K562 (cell line): ENCODE results near the gene KMT2A. TPM values are rescaled to one million over a fixed set of nuclear protein-coding genes. Genes with fewer than 3 reads are reported as not detected.

Experiments
- ATAC-seq: fragments of 200-7000 bp; cut with Tn5 transposase; 3 replicates; pipeline ENCODE4 v1.9.1; 2020; ENCODE audit warnings: moderate library complexity
- BruUV-seq: library from RNA; stranded (reverse); fragments of 400-500 nt; replicated peaks from 2 replicates; lab custom pipeline; 2021; lab: Mats Ljungman, UMichigan
- CTCF ChIA-PET: fragments of 300-600 bp; formaldehyde crosslinking; extraction: SDS; loops from one replicate; lab custom pipeline; 2021; ENCODE audit warnings: low intra/inter-chr PET ratio; lab: Yijun Ruan, JAX
- POLR2A ChIA-PET: fragments of 300-600, 350-650 bp; sonication (Branson Sonifier 250); formaldehyde crosslinking; extraction: SDS; loops from one replicate; lab custom pipeline; 2021; ENCODE audit warnings: antibody characterized with exemption, inconsistent platforms; lab: Yijun Ruan, JAX
- DNase-seq, 4 experiments: peaks; one replicate each; pipeline versions ENCODE4 v3.0.0 to v3.0.0-alpha.2; 2011 to 2018; ENCODE audit warnings: low spot score in 3 of 4, mixed read lengths in 3 of 4; ENCODE audit errors: extremely low read depth in 1 of 4
- FAIRE-seq: peaks from 2 replicates; lab custom pipeline; 2011; peaks lifted over from hg19 to GRCh38; lab: Jason Lieb, UNC
- H2AFZ ChIP-seq: 2 replicates; pipeline ENCODE4 v1.6.0; 2011; ENCODE audit warnings: low read depth, low read length, control low read depth, inconsistent platforms
- H3K27ac ChIP-seq: fragments of 200-600 bp; 3 replicates; pipeline ENCODE4 v1.8.0; 2011; ENCODE audit warnings: low read depth, mild to moderate bottlenecking, control low read depth, inconsistent platforms, low read length, moderate library complexity, mixed read lengths; ENCODE audit errors: extremely low read depth
- H3K27me3 ChIP-seq, 2 experiments: fragments of 300-600 bp in 1 of 2; 2 replicates in 1 of 2; 3 replicates in 1 of 2; pipeline versions ENCODE4 v1.6.0 to v1.8.0; 2011; ENCODE audit warnings: inconsistent platforms in 2 of 2, low read length in 2 of 2, mild to moderate bottlenecking in 1 of 2, mixed read lengths in 1 of 2, moderate library complexity in 1 of 2; ENCODE audit not compliant: control insufficient read depth in 2 of 2, insufficient read depth in 2 of 2
- H3K36me3 ChIP-seq: fragments of 300-600 bp; 3 replicates; pipeline ENCODE4 v1.8.0; 2011; ENCODE audit warnings: mild to moderate bottlenecking, low read length, inconsistent platforms; ENCODE audit not compliant: control insufficient read depth, insufficient read depth
- H3K4me1 ChIP-seq, 2 experiments: fragments of 200-600 bp in 1 of 2; replicated peaks in 1 of 2; 2 replicates in 1 of 2; 3 replicates in 1 of 2; pipeline versions ENCODE4 v1.5.1 to v1.8.0; 2011; ENCODE audit warnings: inconsistent platforms in 2 of 2, low read length in 2 of 2, mild to moderate bottlenecking in 1 of 2, mixed read lengths in 1 of 2, moderate library complexity in 1 of 2; ENCODE audit not compliant: control insufficient read depth in 2 of 2, insufficient read depth in 2 of 2
- H3K4me2 ChIP-seq: 2 replicates; pipeline ENCODE4 v1.6.1; 2011; ENCODE audit warnings: low read length, control low read depth, inconsistent platforms, mixed read lengths; ENCODE audit not compliant: insufficient read depth
- H3K4me3 ChIP-seq: fragments of 200-600 bp; sonication (generic), shearing (Covaris generic); 2 replicates; pipeline ENCODE4 v1.5.1; 2016; ENCODE audit warnings: control low read depth, inconsistent platforms
- H3K79me2 ChIP-seq: fragments of 200-600 bp; 3 replicates; pipeline ENCODE4 v1.8.0; 2011; ENCODE audit warnings: low read length, inconsistent platforms; ENCODE audit not compliant: control insufficient read depth, insufficient read depth
- H3K9ac ChIP-seq, 2 experiments: 2 replicates each; pipeline versions ENCODE4 v1.6.0 to v1.6.1; 2011; ENCODE audit warnings: low read depth in 2 of 2, low read length in 2 of 2, control low read depth in 1 of 2, inconsistent platforms in 1 of 2, mild to moderate bottlenecking in 1 of 2, mixed read lengths in 1 of 2; ENCODE audit not compliant: insufficient read depth in 1 of 2
- H3K9me1 ChIP-seq: one replicate; pipeline ENCODE4 v1.6.0; 2011; ENCODE audit warnings: inconsistent platforms, mild to moderate bottlenecking, low read length, moderate library complexity; ENCODE audit not compliant: control insufficient read depth, insufficient read depth
- H3K9me3 ChIP-seq: replicated peaks from 2 replicates; pipeline ENCODE4 v1.5.1; 2011; ENCODE audit warnings: low read depth, low read length, inconsistent platforms; ENCODE audit not compliant: control insufficient read depth, insufficient read depth
- H4K20me1 ChIP-seq: replicated peaks from 2 replicates; pipeline ENCODE4 v1.6.1; 2011; ENCODE audit warnings: low read length, inconsistent platforms, mixed read lengths; ENCODE audit not compliant: control insufficient read depth, insufficient read depth
- ARID1B ChIP-seq: fragments of 450-650 bp; IDR thresholded peaks from 2 replicates; pipeline ENCODE4 v1.6.1; 2016; ENCODE audit warnings: antibody characterized with exemption, mild to moderate bottlenecking, inconsistent platforms
- ATF1 ChIP-seq, 2 experiments: fragments of 450-650 bp in 1 of 2; IDR thresholded peaks; 2 replicates each; pipeline ENCODE4 v1.6.1; 2016; ENCODE audit warnings: missing compliant biosample characterization in 1 of 2, missing genetic modification characterization in 1 of 2
- CBFA2T3 ChIP-seq: fragments of 450-650 bp; IDR thresholded peaks from 2 replicates; pipeline ENCODE4 v1.6.1; 2017
- CTBP1 ChIP-seq: fragments of 450-650 bp; IDR thresholded peaks from 2 replicates; pipeline ENCODE4 v1.6.1; 2016; ENCODE audit warnings: borderline replicate concordance
- FOXA3 ChIP-seq, 2 experiments: fragments of 450-650 bp in 1 of 2; sonication (generic) in 1 of 2; formaldehyde crosslinking; IDR thresholded peaks in 1 of 2; conservative IDR thresholded peaks in 1 of 2; 2 replicates each; pipeline versions ENCODE4 v1.4.0 to v1.8.0; 2020 to 2022; ENCODE audit warnings: mild to moderate bottlenecking in 2 of 2, missing genetic modification reagents in 1 of 2
- FOXK2 ChIP-seq, 2 experiments: fragments of 450-650 bp; IDR thresholded peaks in 1 of 2; conservative IDR thresholded peaks in 1 of 2; 2 replicates each; pipeline ENCODE4 v1.6.1; 2016; ENCODE audit warnings: low read depth in 2 of 2, mild to moderate bottlenecking in 1 of 2
- SNIP1 ChIP-seq: fragments of 450-650 bp; IDR thresholded peaks from 2 replicates; pipeline ENCODE4 v1.7.1; 2017; ENCODE audit warnings: low read depth, mild to moderate bottlenecking
- ZNF121 ChIP-seq: sonication (generic); formaldehyde crosslinking; conservative IDR thresholded peaks from 2 replicates; pipeline ENCODE4 v1.8.0; 2022; ENCODE audit warnings: missing genetic modification reagents
- ZNF695 ChIP-seq: fragments of 450-650 bp; formaldehyde crosslinking; IDR thresholded peaks from 2 replicates; pipeline ENCODE4 v1.4.0; 2020; ENCODE audit warnings: mild to moderate bottlenecking, moderate library complexity
- WGBS: fragments of 100-300 bp; shearing (Covaris generic); methylation state at CpG from one replicate; pipeline ENCODE4 v1.1.6; 2016; ENCODE audit warnings: low coverage, mixed read lengths; ENCODE audit not compliant: insufficient coverage; ENCODE audit errors: missing lambda C conversion rate; 5-methylcytosine and 5-hydroxymethylcytosine counted together
- in situ Hi-C: fragments of 300-500 bp; cut with MboI; formaldehyde crosslinking; loops from 4 replicates; pipeline ENCODE4 v1.15.0; 2018; ENCODE audit warnings: inconsistent platforms, mixed read lengths
- intact Hi-C: fragments of 100-400 bp; cut with micrococcal nuclease; formaldehyde crosslinking; loops from 2 replicates; pipeline ENCODE4 v1.14.2; 2022
- polyA plus RNA-seq, 8 experiments: library from polyadenylated mRNA; depleted of rRNA in 4 of 8; stranded (reverse) in 5 of 8; unstranded in 3 of 8; fragments of >200 nt; fragmentation: Nextera tagmentation in 2 of 8; fragmentation: Illumina TruSeq in 1 of 8; extraction: Ambion mirVana in 2 of 8; extraction: Trizol in 1 of 8; gene quantifications; 2 replicates each; pipeline versions ENCODE4 v1.2.1 to v1.2.3, GENCODE V29; 2011 to 2014; ENCODE audit warnings: inconsistent platforms in 1 of 8, missing spikeins in 1 of 8
- total RNA-seq, 7 experiments: library from RNA; depleted of rRNA in 6 of 7; stranded (reverse); fragments of >200 nt in 6 of 7; fragmentation: Illumina TruSeq in 2 of 7; extraction: Trizol in 2 of 7; gene quantifications; 2 replicates each; pipeline versions ENCODE4 v1.2.1 to v1.2.3, GENCODE V29; 2011 to 2021; ENCODE audit warnings: low replicate concordance in 1 of 7
- TF ChIP-seq, protein P1 (sequence below): sonication (generic); formaldehyde crosslinking; IDR thresholded peaks from 2 replicates; pipeline ENCODE4 v1.8.1; 2023; ENCODE audit warnings: mild to moderate bottlenecking, missing genetic modification reagents
- TF ChIP-seq, protein P2 (sequence below): fragments of 450-650 bp; IDR thresholded peaks from 2 replicates; pipeline ENCODE4 v1.6.1; 2016; ENCODE audit warnings: low read depth

Gene KMT2A
- total and polyA plus RNA-seq, 9 of the 15 experiments (the other 6 are each of a cell fraction or from before 2014, with no cell fraction given), result 9.6 to 59.9 (median 32.6) TPM

DNA sequence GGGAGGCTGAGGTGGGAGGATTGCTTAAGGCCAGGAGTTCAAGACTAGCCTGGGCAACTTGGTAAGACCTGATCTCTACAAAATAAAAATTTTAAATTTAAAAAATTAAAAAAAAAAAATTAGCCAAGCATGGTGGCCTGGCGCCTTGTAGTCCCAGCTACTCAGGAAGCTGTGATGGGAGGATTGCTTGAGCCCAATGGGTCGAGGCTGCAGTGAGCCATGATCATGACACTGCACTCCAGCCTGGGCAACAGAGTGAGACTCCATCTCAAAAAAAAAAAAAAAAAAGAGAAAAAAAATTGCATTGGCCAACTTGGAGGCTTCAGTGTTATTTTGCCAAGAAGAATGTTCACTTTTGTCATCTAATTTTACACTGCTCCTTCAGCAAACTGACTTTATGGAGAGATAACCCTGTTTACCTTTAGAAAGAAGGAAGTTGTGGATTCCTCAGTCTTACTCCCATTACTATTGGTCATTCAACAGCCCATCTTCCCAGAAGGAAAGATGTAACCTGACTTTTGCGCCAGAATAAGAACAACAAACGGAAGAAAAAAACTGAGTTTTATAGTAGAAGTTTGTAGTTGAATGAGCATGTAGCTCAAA, 13.1 kb downstream of the KMT2A start:
- Histone ChIP-seq H3K4me2 (no peak overlapping the region), H3K36me3 (peaks cover 66% of the 10 kb centered on the region), H3K27ac (no peak overlapping the region), H3K79me2 (peaks cover 94% of the 10 kb centered on the region), H3K4me3 (no peak overlapping the region), H3K9ac (no peak overlapping the region), H2AFZ (no peak overlapping the region), H4K20me1 (peaks cover 11% of the 10 kb centered on the region), H3K9me3 (no peaks in the 10 kb centered on the region), H3K27me3 (no peaks in the 10 kb centered on the region), H3K9me1 (peaks cover 3% of the 10 kb centered on the region), H3K4me1 (peaks cover 4% of the 10 kb centered on the region in 2 experiments; a peak in 2 of 5 replicates)
- ATAC-seq, result no peak
- ChIA-PET CTCF (no interaction called here), POLR2A (interaction anchor here (0.6 to 2.3 kb wide), 4 partner anchors 10 to 51 kb away, joined by 3 to 13 read pairs (median 4); no protein-coding TSS in a partner anchor)
- WGBS, result 78% methylated on average over 4 of the region's 4 CpGs
- no TSS peak for BruUV-seq
- no peak for FAIRE-seq
- DNase-seq, result no peak
- in situ Hi-C loops, result no loop called here
- intact Hi-C loops, result no loop called here
- peak; percentile 79 for TF ChIP-seq ZNF121 (CRISPR knock-in tag)
- no peak for TF ChIP-seq SNIP1
- no peak for TF ChIP-seq CBFA2T3
- peak in 1 of 2 experiments; percentile 83; a peak in 2 of 4 replicates for TF ChIP-seq FOXA3 (CRISPR knock-in tag; conservative IDR thresholded peaks at IDR 0.05 in 1 of 2, IDR thresholded peaks at IDR 0.05 in 1 of 2)
- TF ChIP-seq, protein P1, sequence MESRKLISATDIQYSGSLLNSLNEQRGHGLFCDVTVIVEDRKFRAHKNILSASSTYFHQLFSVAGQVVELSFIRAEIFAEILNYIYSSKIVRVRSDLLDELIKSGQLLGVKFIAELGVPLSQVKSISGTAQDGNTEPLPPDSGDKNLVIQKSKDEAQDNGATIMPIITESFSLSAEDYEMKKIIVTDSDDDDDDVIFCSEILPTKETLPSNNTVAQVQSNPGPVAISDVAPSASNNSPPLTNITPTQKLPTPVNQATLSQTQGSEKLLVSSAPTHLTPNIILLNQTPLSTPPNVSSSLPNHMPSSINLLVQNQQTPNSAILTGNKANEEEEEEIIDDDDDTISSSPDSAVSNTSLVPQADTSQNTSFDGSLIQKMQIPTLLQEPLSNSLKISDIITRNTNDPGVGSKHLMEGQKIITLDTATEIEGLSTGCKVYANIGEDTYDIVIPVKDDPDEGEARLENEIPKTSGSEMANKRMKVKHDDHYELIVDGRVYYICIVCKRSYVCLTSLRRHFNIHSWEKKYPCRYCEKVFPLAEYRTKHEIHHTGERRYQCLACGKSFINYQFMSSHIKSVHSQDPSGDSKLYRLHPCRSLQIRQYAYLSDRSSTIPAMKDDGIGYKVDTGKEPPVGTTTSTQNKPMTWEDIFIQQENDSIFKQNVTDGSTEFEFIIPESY, result peak; percentile 74; the same call in 1 of the 2 replicates
- TF ChIP-seq ATF1 (CRISPR knock-in tag; IDR thresholded peaks at IDR 0.05), result no peak
- no peak for TF ChIP-seq ATF1 (tag; IDR thresholded peaks at IDR 0.05)
- TF ChIP-seq ARID1B, result peak; percentile 40; the same call in 1 of the 2 replicates
- TF ChIP-seq, protein P2, sequence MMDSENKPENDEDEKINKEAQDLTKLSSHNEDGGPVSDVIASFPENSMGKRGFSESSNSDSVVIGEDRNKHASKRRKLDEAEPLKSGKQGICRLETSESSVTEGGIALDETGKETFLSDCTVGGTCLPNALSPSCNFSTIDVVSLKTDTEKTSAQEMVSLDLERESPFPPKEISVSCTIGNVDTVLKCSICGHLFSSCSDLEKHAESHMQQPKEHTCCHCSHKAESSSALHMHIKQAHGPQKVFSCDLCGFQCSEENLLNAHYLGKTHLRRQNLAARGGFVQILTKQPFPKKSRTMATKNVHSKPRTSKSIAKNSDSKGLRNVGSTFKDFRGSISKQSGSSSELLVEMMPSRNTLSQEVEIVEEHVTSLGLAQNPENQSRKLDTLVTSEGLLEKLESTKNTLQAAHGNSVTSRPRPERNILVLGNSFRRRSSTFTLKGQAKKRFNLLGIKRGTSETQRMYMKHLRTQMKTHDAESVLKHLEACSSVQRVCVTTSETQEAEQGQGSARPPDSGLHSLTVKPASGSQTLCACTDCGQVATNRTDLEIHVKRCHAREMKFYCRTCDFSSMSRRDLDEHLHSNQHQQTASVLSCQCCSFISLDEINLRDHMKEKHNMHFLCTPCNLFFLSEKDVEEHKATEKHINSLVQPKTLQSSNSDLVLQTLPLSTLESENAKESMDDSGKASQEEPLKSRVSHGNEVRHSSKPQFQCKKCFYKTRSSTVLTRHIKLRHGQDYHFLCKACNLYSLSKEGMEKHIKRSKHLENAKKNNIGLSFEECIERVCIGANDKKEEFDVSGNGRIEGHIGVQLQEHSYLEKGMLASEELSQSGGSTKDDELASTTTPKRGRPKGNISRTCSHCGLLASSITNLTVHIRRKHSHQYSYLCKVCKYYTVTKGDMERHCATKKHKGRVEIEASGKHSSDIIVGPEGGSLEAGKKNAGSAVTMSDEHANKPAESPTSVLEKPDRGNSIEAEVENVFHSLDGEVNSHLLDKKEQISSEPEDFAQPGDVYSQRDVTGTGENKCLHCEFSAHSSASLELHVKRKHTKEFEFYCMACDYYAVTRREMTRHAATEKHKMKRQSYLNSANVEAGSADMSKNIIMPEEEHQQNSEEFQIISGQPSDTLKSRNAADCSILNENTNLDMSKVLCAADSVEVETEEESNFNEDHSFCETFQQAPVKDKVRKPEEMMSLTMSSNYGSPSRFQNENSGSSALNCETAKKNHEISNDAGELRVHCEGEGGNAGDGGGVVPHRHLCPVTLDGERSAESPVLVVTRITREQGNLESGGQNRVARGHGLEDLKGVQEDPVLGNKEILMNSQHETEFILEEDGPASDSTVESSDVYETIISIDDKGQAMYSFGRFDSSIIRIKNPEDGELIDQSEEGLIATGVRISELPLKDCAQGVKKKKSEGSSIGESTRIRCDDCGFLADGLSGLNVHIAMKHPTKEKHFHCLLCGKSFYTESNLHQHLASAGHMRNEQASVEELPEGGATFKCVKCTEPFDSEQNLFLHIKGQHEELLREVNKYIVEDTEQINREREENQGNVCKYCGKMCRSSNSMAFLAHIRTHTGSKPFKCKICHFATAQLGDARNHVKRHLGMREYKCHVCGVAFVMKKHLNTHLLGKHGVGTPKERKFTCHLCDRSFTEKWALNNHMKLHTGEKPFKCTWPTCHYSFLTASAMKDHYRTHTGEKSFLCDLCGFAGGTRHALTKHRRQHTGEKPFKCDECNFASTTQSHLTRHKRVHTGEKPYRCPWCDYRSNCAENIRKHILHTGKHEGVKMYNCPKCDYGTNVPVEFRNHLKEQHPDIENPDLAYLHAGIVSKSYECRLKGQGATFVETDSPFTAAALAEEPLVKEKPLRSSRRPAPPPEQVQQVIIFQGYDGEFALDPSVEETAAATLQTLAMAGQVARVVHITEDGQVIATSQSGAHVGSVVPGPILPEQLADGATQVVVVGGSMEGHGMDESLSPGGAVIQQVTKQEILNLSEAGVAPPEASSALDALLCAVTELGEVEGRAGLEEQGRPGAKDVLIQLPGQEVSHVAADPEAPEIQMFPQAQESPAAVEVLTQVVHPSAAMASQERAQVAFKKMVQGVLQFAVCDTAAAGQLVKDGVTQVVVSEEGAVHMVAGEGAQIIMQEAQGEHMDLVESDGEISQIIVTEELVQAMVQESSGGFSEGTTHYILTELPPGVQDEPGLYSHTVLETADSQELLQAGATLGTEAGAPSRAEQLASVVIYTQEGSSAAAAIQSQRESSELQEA, result no peak
- peak; percentile 20; the same call in 1 of the 2 replicates for TF ChIP-seq CTBP1
- TF ChIP-seq FOXK2 (conservative IDR thresholded peaks at IDR 0.05 in 1 of 2, IDR thresholded peaks at IDR 0.05 in 1 of 2; ENCODE audit: low read depth in 2 of 2), result peak; percentile 52 to 53; a peak in 2 of 4 replicates
- TF ChIP-seq ZNF695 (CRISPR knock-in tag), result no peak
